AG09309 (cell line): ENCODE results near the gene FXYD6.

Source experiments
- DNase-seq: peaks from one replicate; pipeline ENCODE4 v3.0.0-alpha.2; 2010; ENCODE audit warnings: low read depth
- H3K4me3 ChIP-seq: 2 replicates; pipeline ENCODE4 v1.5.1; 2011; ENCODE audit warnings: mild to moderate bottlenecking, low read depth, low read length, moderate library complexity; ENCODE audit not compliant: control insufficient read depth
- CTCF ChIP-seq: IDR thresholded peaks from 2 replicates; pipeline ENCODE4 v1.5.1; 2011; ENCODE audit warnings: mild to moderate bottlenecking, low read depth, low read length, inconsistent platforms; ENCODE audit not compliant: insufficient read depth, control insufficient read depth; ENCODE audit errors: missing control alignments

FXYD6 gene

GRCh38 chr11:117818041-117818873 lies 58.2 kb downstream of the FXYD6 start:
- no peak for TF ChIP-seq CTCF
- no peak overlapping the region for H3K4me3 ChIP-seq
- no peak for DNase-seq

- no peak overlapping the region for H3K4me3 ChIP-seq
- peak; percentile 23 for DNase-seq
Observed at GRCh38 chr11:117817368-117818040, 59.0 kb downstream of the FXYD6 start.

GRCh38 chr11:117816846-117817367 lies 59.6 kb downstream of the FXYD6 start:
- no peak for DNase-seq
- TF ChIP-seq CTCF = no peak
- H3K4me3 ChIP-seq = no peak overlapping the region

More at GRCh38 chr11:117817368-117818040, 59.0 kb downstream of the FXYD6 start:
- peak; percentile 97 for TF ChIP-seq CTCF

GRCh38 chr11:117816151-117816741 lies 60.2 kb downstream of the FXYD6 start:
- no peak overlapping the region for H3K4me3 ChIP-seq
- no peak for TF ChIP-seq CTCF
- no peak for DNase-seq

- DNase-seq = no peak
- no peak overlapping the region for H3K4me3 ChIP-seq
- no peak for TF ChIP-seq CTCF
Observed at GRCh38 chr11:117815262-117815803, 61.1 kb downstream of the FXYD6 start.

- H3K4me3 ChIP-seq = no peak overlapping the region
- no peak for DNase-seq
- TF ChIP-seq CTCF = no peak
Observed at GRCh38 chr11:117814766-117815261, 61.6 kb downstream of the FXYD6 start.
